ENCODE measurements around the gene MDH1B.

DNA sequence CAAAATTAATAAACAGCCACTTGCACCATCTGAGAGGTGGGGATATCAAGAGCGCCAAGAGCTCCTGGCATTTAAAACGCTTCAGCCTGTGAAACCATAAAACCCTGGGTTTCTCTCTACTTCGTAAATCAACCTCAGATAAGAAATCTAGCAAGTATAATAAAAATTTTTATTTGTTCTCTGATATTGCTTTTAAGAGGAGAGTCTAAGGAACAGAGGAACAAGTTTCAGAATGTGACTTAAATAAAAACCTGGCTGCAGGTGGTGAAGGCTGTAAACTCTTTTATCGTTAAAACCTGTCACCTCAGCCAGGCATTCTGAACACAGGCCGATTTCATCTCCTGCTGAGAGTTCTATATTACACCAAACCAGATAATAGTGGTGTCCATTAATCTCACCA, 56.8 kb downstream of the MDH1B start:
- no peak for TF ChIP-seq POLR2A (IDR thresholded peaks at IDR 0.05)
- TF ChIP-seq CTCF (IDR thresholded peaks at IDR 0.05): no peak

Measured in adrenal gland (tissue), 5 donors.